Activated CD8-positive, alpha-beta memory T cell treated with anti-CD3 and anti-CD28 coated beads, Interleukin-2, amount 10 ng/mL, durations not matched to agents 7 days and 5 days (primary cell): ENCODE data around the gene CGA. TPM values are rescaled to one million over a fixed set of nuclear protein-coding genes. Genes with fewer than 3 reads are reported as not detected.

Experiments
- ATAC-seq: fragments of 150-1000 bp; cut with Tn5 transposase; one replicate; pipeline ENCODE4 v1.10.0; 2021; ENCODE audit warnings: moderate library complexity
- CTCF ChIA-PET: fragments of 350-600 bp; sonication (Branson Sonifier 250); formaldehyde crosslinking; loops from one replicate; lab custom pipeline; 2021; ENCODE audit warnings: antibody characterized with exemption; lab: Charles Lee
- DNase-seq: peaks from one replicate; pipeline ENCODE4 v3.0.0-alpha.2; 2020
- H3K27ac Mint-ChIP-seq: one replicate; pipeline ENCODE4 v1.8.0; 2021; ENCODE audit warnings: mild to moderate bottlenecking, mixed read lengths
- H3K27me3 Mint-ChIP-seq: one replicate; pipeline ENCODE4 v1.8.0; 2021; ENCODE audit warnings: mixed read lengths
- H3K36me3 Mint-ChIP-seq: one replicate; pipeline ENCODE4 v1.8.0; 2021; ENCODE audit warnings: mild to moderate bottlenecking, mixed read lengths
- H3K4me1 Mint-ChIP-seq: one replicate; pipeline ENCODE4 v1.8.0; 2021; ENCODE audit warnings: mixed read lengths
- H3K4me3 Mint-ChIP-seq: one replicate; pipeline ENCODE4 v1.8.0; 2021; ENCODE audit warnings: mild to moderate bottlenecking, moderate library complexity, mixed read lengths
- H3K9me3 Mint-ChIP-seq: one replicate; pipeline ENCODE4 v1.8.0; 2022; ENCODE audit warnings: low read depth, mixed read lengths
- total RNA-seq, 2 experiments: library from RNA; stranded (reverse); gene quantifications; one replicate each; pipeline ENCODE4 v1.2.3, GENCODE V29; 2021

CGA gene
- total RNA-seq, 2 experiments from 2014 or later = not detected

GRCh38 chr6:87045521-87046075 lies 49.3 kb downstream of the CGA start:
- peaks cover 36% of the 10 kb centered on the region for H3K27me3 Mint-ChIP-seq
- H3K4me3 Mint-ChIP-seq = no peak overlapping the region
- no peaks in the 10 kb centered on the region for H3K36me3 Mint-ChIP-seq
- CTCF ChIA-PET = no interaction called here
- H3K9me3 Mint-ChIP-seq = no peaks in the 10 kb centered on the region
- DNase-seq (no peak), ATAC-seq (no peak)
- H3K27ac Mint-ChIP-seq = no peak overlapping the region
- H3K4me1 Mint-ChIP-seq = no peaks in the 10 kb centered on the region

DNA sequence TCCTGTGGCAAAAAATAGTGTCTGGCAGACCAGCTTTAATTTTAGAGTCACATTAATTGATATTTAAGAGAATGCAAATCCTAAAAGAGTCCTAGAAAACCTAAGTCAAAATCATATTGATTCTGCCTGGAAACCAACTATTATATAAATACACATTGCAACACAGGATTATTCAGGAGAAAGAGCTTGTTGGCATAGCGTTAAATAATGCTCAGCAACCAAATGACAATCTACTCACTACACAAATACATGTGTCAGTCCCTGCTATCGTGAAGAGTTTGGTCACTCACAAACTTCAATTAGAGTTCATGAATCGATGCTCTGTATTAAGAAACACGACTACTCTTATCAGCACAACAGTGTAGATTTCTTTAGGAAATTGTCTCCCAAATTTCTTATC lies 54.2 kb downstream of the CGA start:
- Mint-ChIP-seq H3K27ac (no peak overlapping the region), H3K36me3 (no peaks in the 10 kb centered on the region), H3K4me1 (no peaks in the 10 kb centered on the region), H3K4me3 (no peak overlapping the region), H3K27me3 (peaks cover 15% of the 10 kb centered on the region), H3K9me3 (no peaks in the 10 kb centered on the region)
- CTCF ChIA-PET = no interaction called here
- DNase-seq (no peak), ATAC-seq (no peak)

Other genes with a start within 250 kb of the CGA start
- gene HTR1E, start 157.6 kb downstream of the CGA start, total RNA-seq = not detected
- 10 to 100 TPM; 47.9 to 58.5 TPM for gene ZNF292, start 60.5 kb upstream of the CGA start, total RNA-seq
- 1 to 10 TPM; 7.7 to 8.1 TPM for gene SMIM8, start 227.5 kb upstream of the CGA start, total RNA-seq
- not detected for gene GJB7, start 234.2 kb upstream of the CGA start, total RNA-seq
- 1 to 10 TPM; 1.7 to 1.8 TPM for gene C6orf163, start 249.7 kb upstream of the CGA start, total RNA-seq